H1 (cell line): ENCODE results near the gene TAF1D. TPM values are rescaled to one million over a fixed set of nuclear protein-coding genes. Genes with fewer than 3 reads are reported as not detected.

ENCODE experiments used
- CTCF ChIA-PET: fragments of 300-600 bp; sonication (Branson Sonifier 250); formaldehyde crosslinking; loops from one replicate; lab custom pipeline; 2021; ENCODE audit not compliant: partially characterized antibody; lab: Charles Lee
- POLR2A ChIA-PET: fragments of 300-600 bp; sonication (Branson Sonifier 250); formaldehyde crosslinking; loops from one replicate; lab custom pipeline; 2021; ENCODE audit warnings: inconsistent platforms; ENCODE audit not compliant: partially characterized antibody; lab: Charles Lee
- DNase-seq, 2 experiments: peaks; one replicate each; pipeline versions ENCODE4 v3.0.0 to v3.0.0-alpha.2; 2010 to 2022; ENCODE audit warnings: low spot score in 2 of 2, low read depth in 1 of 2, mixed read lengths in 1 of 2
- FAIRE-seq: peaks from 2 replicates; lab custom pipeline; 2011; peaks lifted over from hg19 to GRCh38; lab: Jason Lieb, UNC
- H2AFZ ChIP-seq: 2 replicates; pipeline ENCODE4 v1.8.1; 2012; ENCODE audit warnings: low read length, inconsistent platforms
- H2AK5ac ChIP-seq: 2 replicates; pipeline ENCODE4 v1.6.1; 2013; ENCODE audit warnings: low read depth, low read length
- H2BK120ac ChIP-seq: replicated peaks from 2 replicates; pipeline ENCODE3; 2013; ENCODE audit warnings: low read depth, low read length, inconsistent platforms
- H2BK12ac ChIP-seq: 2 replicates; pipeline ENCODE4 v1.6.1; 2013; ENCODE audit warnings: low read depth, low read length
- H2BK15ac ChIP-seq: 2 replicates; pipeline ENCODE4 v1.6.1; 2013; ENCODE audit warnings: low read length
- H2BK20ac ChIP-seq: 2 replicates; pipeline ENCODE4 v1.6.1; 2013; ENCODE audit warnings: low read length
- H2BK5ac ChIP-seq: 2 replicates; pipeline ENCODE4 v1.6.1; 2013; ENCODE audit warnings: low read depth, low read length
- H3K14ac ChIP-seq: 2 replicates; pipeline ENCODE4 v1.6.1; 2013; ENCODE audit warnings: inconsistent platforms; ENCODE audit not compliant: insufficient read length
- H3K18ac ChIP-seq: 2 replicates; pipeline ENCODE4 v1.6.1; 2013; ENCODE audit warnings: low read length; ENCODE audit errors: extremely low read depth
- H3K23ac ChIP-seq: 2 replicates; pipeline ENCODE4 v1.6.1; 2013; ENCODE audit warnings: inconsistent platforms; ENCODE audit not compliant: insufficient read length
- H3K23me2 ChIP-seq: 2 replicates; pipeline ENCODE4 v1.6.1; 2013; ENCODE audit warnings: low read depth, low read length
- H3K27ac ChIP-seq: 2 replicates; pipeline ENCODE4 v1.6.1; 2011; ENCODE audit warnings: low read depth, low read length, inconsistent platforms
- H3K27me3 ChIP-seq, 4 experiments: replicated peaks in 1 of 4; 1 replicate in 1 of 4; 2 replicates in 3 of 4; pipeline versions ENCODE4 v1.6.1 to v1.8.1; 2011 to 2013; ENCODE audit warnings: low read length in 3 of 4, mild to moderate bottlenecking in 3 of 4, inconsistent platforms in 2 of 4, mixed read lengths in 2 of 4, moderate library complexity in 1 of 4; ENCODE audit not compliant: control insufficient read depth in 3 of 4, insufficient read depth in 3 of 4; ENCODE audit errors: extremely low read depth in 1 of 4
- H3K36me3 ChIP-seq, 4 experiments: 2 replicates each; pipeline versions ENCODE4 v1.6.1 to v1.8.1; 2011 to 2013; ENCODE audit warnings: mild to moderate bottlenecking in 4 of 4, low read length in 3 of 4, moderate library complexity in 2 of 4, control low read depth in 1 of 4, inconsistent platforms in 1 of 4; ENCODE audit not compliant: insufficient read depth in 4 of 4, control insufficient read depth in 2 of 4
- H3K4ac ChIP-seq: replicated peaks from 2 replicates; pipeline ENCODE3; 2013; ENCODE audit warnings: low read length, low read depth, mixed read lengths, inconsistent platforms; ENCODE audit not compliant: insufficient read length
- H3K4me1 ChIP-seq, 4 experiments: replicated peaks in 1 of 4; 1 replicate in 1 of 4; 2 replicates in 3 of 4; pipeline versions ENCODE4 v1.6.1 to v1.8.1; 2011 to 2013; ENCODE audit warnings: low read length in 3 of 4, inconsistent platforms in 2 of 4, mixed read lengths in 1 of 4; ENCODE audit not compliant: insufficient read depth in 4 of 4, control insufficient read depth in 3 of 4
- H3K4me2 ChIP-seq, 2 experiments: 2 replicates each; pipeline versions ENCODE4 v1.6.1 to v1.8.1; 2011 to 2013; ENCODE audit warnings: low read depth in 2 of 2, low read length in 2 of 2, control low read depth in 1 of 2, inconsistent platforms in 1 of 2, mild to moderate bottlenecking in 1 of 2; ENCODE audit not compliant: insufficient read depth in 1 of 2
- H3K4me3 ChIP-seq, 4 experiments: fragments of 200-600, 300-600 bp in 1 of 4; sonication (generic), shearing (Covaris generic), sonication (Bioruptor Twin) in 1 of 4; 2 replicates each; pipeline versions ENCODE4 v1.5.1 to v1.8.1; 2011 to 2016; ENCODE audit warnings: low read length in 4 of 4, low read depth in 3 of 4, control low read depth in 2 of 4, inconsistent platforms in 2 of 4, mild to moderate bottlenecking in 2 of 4, mixed read lengths in 1 of 4, moderate library complexity in 1 of 4; ENCODE audit not compliant: insufficient read depth in 2 of 4; ENCODE audit errors: extremely low read depth in 1 of 4
- H3K56ac ChIP-seq: replicated peaks from 2 replicates; pipeline ENCODE3; 2013; ENCODE audit warnings: low read depth, mild to moderate bottlenecking, mixed read lengths, low read length, inconsistent platforms; ENCODE audit not compliant: insufficient read length
- H3K79me1 ChIP-seq: 2 replicates; pipeline ENCODE4 v1.6.1; 2013; ENCODE audit warnings: low read depth, low read length, control low read depth
- H3K79me2 ChIP-seq, 2 experiments: 2 replicates each; pipeline versions ENCODE4 v1.6.1 to v1.8.1; 2012 to 2013; ENCODE audit warnings: low read length in 2 of 2, mild to moderate bottlenecking in 2 of 2, inconsistent platforms in 1 of 2; ENCODE audit not compliant: insufficient read depth in 2 of 2, control insufficient read depth in 1 of 2
- H3K9ac ChIP-seq, 4 experiments: replicated peaks in 1 of 4; 1 replicate in 1 of 4; 2 replicates in 3 of 4; pipeline versions ENCODE4 v1.6.1 to v1.8.1; 2011 to 2013; ENCODE audit warnings: low read depth in 3 of 4, low read length in 3 of 4, control low read depth in 2 of 4, mild to moderate bottlenecking in 2 of 4, moderate library complexity in 2 of 4, inconsistent platforms in 1 of 4; ENCODE audit errors: extremely low read depth in 1 of 4
- H3K9me3 ChIP-seq, 2 experiments: 2 replicates each; pipeline versions ENCODE4 v1.6.1 to v1.8.1; 2012 to 2013; ENCODE audit warnings: mild to moderate bottlenecking in 2 of 2, moderate library complexity in 2 of 2, control low read depth in 1 of 2, inconsistent platforms in 1 of 2, low read depth in 1 of 2, low read length in 1 of 2, mixed read lengths in 1 of 2; ENCODE audit not compliant: insufficient read depth in 2 of 2
- H4K20me1 ChIP-seq, 2 experiments: replicated peaks in 1 of 2; 2 replicates each; pipeline versions ENCODE3 to v1.8.1; 2011 to 2013; ENCODE audit warnings: inconsistent platforms in 2 of 2, low read length in 2 of 2, mild to moderate bottlenecking in 1 of 2; ENCODE audit not compliant: insufficient read depth in 2 of 2, control insufficient read depth in 1 of 2
- H4K5ac ChIP-seq: 2 replicates; pipeline ENCODE4 v1.6.1; 2013; ENCODE audit warnings: low read length, low read depth, mixed read lengths, inconsistent platforms; ENCODE audit not compliant: insufficient read length
- H4K8ac ChIP-seq: 2 replicates; pipeline ENCODE4 v1.8.0; 2013; ENCODE audit warnings: mild to moderate bottlenecking, moderate library complexity, low read length, inconsistent platforms; ENCODE audit not compliant: insufficient read depth; ENCODE audit errors: extremely low read depth
- H4K91ac ChIP-seq: replicated peaks from 2 replicates; pipeline ENCODE3; 2013; ENCODE audit warnings: low read length, mixed read lengths, inconsistent platforms; ENCODE audit not compliant: insufficient read length
- CBX5 ChIP-seq: fragments of 300-800, 300-1000 bp; sonication (generic); IDR thresholded peaks from 2 replicates; pipeline ENCODE4 v1.7.1; 2016; ENCODE audit warnings: antibody characterized with exemption, low read length, low read depth
- CREB1 ChIP-seq: IDR thresholded peaks from 2 replicates; pipeline ENCODE4 v1.6.1; 2012; ENCODE audit warnings: inconsistent platforms
- EZH2 ChIP-seq: fragments of 200-600 bp; sonication (generic); IDR thresholded peaks from 2 replicates; pipeline ENCODE4 v1.7.1; 2012; ENCODE audit warnings: low read depth, mild to moderate bottlenecking, moderate library complexity, low read length, inconsistent platforms; ENCODE audit not compliant: severe bottlenecking
- FOSL1 ChIP-seq: IDR thresholded peaks from 2 replicates; pipeline ENCODE4 v1.6.1; 2011; ENCODE audit warnings: mild to moderate bottlenecking, low read depth, low read length, moderate library complexity; ENCODE audit not compliant: insufficient read depth
- GABPA ChIP-seq: IDR thresholded peaks from 2 replicates; pipeline ENCODE4 v1.6.1; 2011; ENCODE audit warnings: mild to moderate bottlenecking, low read length, moderate library complexity, borderline replicate concordance; ENCODE audit not compliant: insufficient read depth
- KDM1A ChIP-seq: fragments of 200-600, 300-600 bp; sonication (generic); IDR thresholded peaks from 2 replicates; pipeline ENCODE4 v1.7.1; 2016; ENCODE audit warnings: mild to moderate bottlenecking, low read length, borderline replicate concordance
- KDM4A ChIP-seq: IDR thresholded peaks from one replicate; pipeline ENCODE4 v1.7.1; 2012; ENCODE audit warnings: low read depth, mild to moderate bottlenecking, moderate library complexity, low read length, inconsistent platforms; ENCODE audit not compliant: severe bottlenecking
- KDM5A ChIP-seq: fragments of 200-600 bp; IDR thresholded peaks from 2 replicates; pipeline ENCODE4 v1.7.1; 2012; ENCODE audit warnings: mild to moderate bottlenecking, low read length, inconsistent platforms, mixed read lengths
- MAFK ChIP-seq: IDR thresholded peaks from 2 replicates; pipeline ENCODE4 v1.6.1; 2012; ENCODE audit warnings: low read depth, mild to moderate bottlenecking, improper control_type of control experiment, low read length
- MAX ChIP-seq: IDR thresholded peaks from 2 replicates; pipeline ENCODE4 v1.6.1; 2012; ENCODE audit warnings: inconsistent platforms
- POLR2A ChIP-seq, 2 experiments: IDR thresholded peaks; 1 replicate in 1 of 2; 2 replicates in 1 of 2; pipeline ENCODE4 v1.6.1; 2011; ENCODE audit warnings: low read depth in 2 of 2, low read length in 2 of 2, mild to moderate bottlenecking in 2 of 2; ENCODE audit errors: control extremely low read depth in 1 of 2
- RBBP5 ChIP-seq: IDR thresholded peaks from 2 replicates; pipeline ENCODE4 v1.7.1; 2012; ENCODE audit warnings: low read depth, mild to moderate bottlenecking, inconsistent platforms, low read length, moderate library complexity, borderline replicate concordance
- SIX5 ChIP-seq: IDR thresholded peaks from 2 replicates; pipeline ENCODE4 v1.6.1; 2011; ENCODE audit warnings: mild to moderate bottlenecking, low read depth, low read length
- SP2 ChIP-seq: IDR thresholded peaks from 2 replicates; pipeline ENCODE4 v1.6.1; 2012; ENCODE audit warnings: mild to moderate bottlenecking, low read length, inconsistent platforms
- TCF12 ChIP-seq: IDR thresholded peaks from 2 replicates; pipeline ENCODE4 v1.6.1; 2011; ENCODE audit warnings: low read depth, mild to moderate bottlenecking, low read length
- WGBS, 2 experiments: shearing (Covaris generic) in 1 of 2; methylation state at CpG; one replicate each; pipeline versions ENCODE4 v1.1.6 to v1.1.7; 2013 to 2015; ENCODE audit warnings: low lambda C conversion rate in 2 of 2, mixed read lengths in 2 of 2, inconsistent platforms in 1 of 2, low coverage in 1 of 2, missing lambda C conversion rate in 1 of 2; ENCODE audit not compliant: insufficient replicate concordance in 2 of 2, insufficient coverage in 1 of 2, insufficient read length in 1 of 2; ENCODE audit errors: extremely low coverage in 1 of 2, missing lambda C conversion rate in 1 of 2; 5-methylcytosine and 5-hydroxymethylcytosine counted together
- polyA plus RNA-seq, 7 experiments: library from polyadenylated mRNA; depleted of rRNA in 3 of 7; stranded (reverse) in 5 of 7; unstranded in 2 of 7; fragments of >200 nt in 5 of 7; fragments of 200-250 nt in 2 of 7; gene quantifications; 1 replicate in 5 of 7; 2 replicates in 1 of 7; 4 replicates in 1 of 7; pipeline versions ENCODE4 v1.2.1 to v1.2.3, GENCODE V29; 2011 to 2013; ENCODE audit warnings: missing spikeins in 2 of 7, mixed read lengths in 2 of 7
- total RNA-seq: library from RNA; stranded (reverse); fragmentation: NEBNext Ultra II Directional; extraction: Animal tissue kit (Norgen Biotek cat#: 25700); gene quantifications from 2 replicates; pipeline ENCODE4 v1.2.1, GENCODE V29; 2021

The TAF1D gene
- total and polyA plus RNA-seq, 2 of the 8 experiments (the other 6 are each of a cell fraction or from before 2014, with no cell fraction given) = 64.7 to 212 TPM

- Histone ChIP-seq H4K8ac (no peak overlapping the region), H3K9ac (no peak overlapping the region), H3K23me2 (no peaks in the 10 kb centered on the region), H2BK120ac (no peak overlapping the region), H4K5ac (no peak overlapping the region), H3K4me1 (no peaks in the 10 kb centered on the region), H4K20me1 (peaks cover 0 to 2% of the 10 kb centered on the region in 2 experiments), H3K9me3 (no peaks in the 10 kb centered on the region), H3K79me2 (peaks cover 0 to 3% of the 10 kb centered on the region in 2 experiments; a peak in 1 of 4 replicates), H3K4me2 (no peak overlapping the region), H2BK15ac (no peak overlapping the region), H2BK12ac (no peak overlapping the region), H3K27me3 (no peaks in the 10 kb centered on the region), H3K56ac (no peak overlapping the region), H2BK5ac (no peak overlapping the region), H2BK20ac (no peak overlapping the region), H3K4me3 (no peak overlapping the region), H3K4ac (no peak overlapping the region), H4K91ac (no peak overlapping the region), H2AFZ (no peak overlapping the region), H2AK5ac (no peak overlapping the region), H3K18ac (no peak overlapping the region), H3K79me1 (no peaks in the 10 kb centered on the region), H3K23ac (no peak overlapping the region), H3K27ac (no peak overlapping the region), H3K36me3 (peaks cover 0 to 19% (median 2%) of the 10 kb centered on the region in 4 experiments; a peak in 4 of 8 replicates), H3K14ac (no peak overlapping the region)
- POLR2A ChIA-PET = interaction anchor here (0.9 to 6.4 kb wide), 4 partner anchors 11 to 33 kb away, joined by 5 to 50 read pairs (median 6); partner anchors contain the start of genes C11orf54, MED17 and TAF1D
- DNase-seq (no peak), FAIRE-seq (no peak)
- CTCF ChIA-PET = interaction anchor here (0.9 kb wide), 1 partner anchor 25 kb away, joined by 3 read pairs; no protein-coding TSS in a partner anchor
- 92% methylated on average over 1 of the region's 1 CpG; no CpG with 5 or more reads in 1 of the 2 experiments for WGBS, 2 experiments
- TF ChIP-seq SIX5 = no peak
- TF ChIP-seq FOSL1 = no peak
- no peak for TF ChIP-seq MAX
- TF ChIP-seq MAFK = no peak
- TF ChIP-seq POLR2A (IDR thresholded peaks at IDR 0.05; ENCODE audit: control extremely low read depth in 1 of 2, low read depth in 2 of 2, low read length in 2 of 2) = no peak
- TF ChIP-seq GABPA = no peak
- TF ChIP-seq CREB1 = no peak
- TF ChIP-seq CBX5 = no peak
- no peak for TF ChIP-seq EZH2
- TF ChIP-seq SP2 = no peak
- no peak for TF ChIP-seq RBBP5
- no peak for TF ChIP-seq KDM1A
- TF ChIP-seq TCF12 = no peak
- TF ChIP-seq KDM5A = no peak
- no peak for TF ChIP-seq KDM4A
These were observed 9.7 kb upstream of the TAF1D start for GRCh38 chr11:93751001-93751400.
